GM12878 (cell line): Measurements from ENCODE around the gene AOPEP.

Source experiments
- ASH2L ChIP-seq: fragments of 300-600, 200-600 bp; sonication (generic); IDR thresholded peaks from 2 replicates; pipeline ENCODE4 v1.6.1; 2017; ENCODE audit warnings: low read depth, mild to moderate bottlenecking, borderline replicate concordance
- ATF2 ChIP-seq: IDR thresholded peaks from 2 replicates; pipeline ENCODE4 v1.6.1; 2012; ENCODE audit warnings: low read length, inconsistent platforms
- CTCF ChIP-seq, 3 experiments: IDR thresholded peaks in 2 of 3; conservative IDR thresholded peaks in 1 of 3; 2 replicates each; pipeline ENCODE4 v1.5.1; 2011; ENCODE audit warnings: low read depth in 3 of 3, low read length in 3 of 3, mild to moderate bottlenecking in 3 of 3, control low read depth in 2 of 3, moderate library complexity in 2 of 3, inconsistent platforms in 1 of 3, mixed read lengths in 1 of 3; ENCODE audit not compliant: control insufficient read depth in 2 of 3, insufficient read depth in 1 of 3; ENCODE audit errors: extremely low read depth in 1 of 3
- DPF2 ChIP-seq: fragments of 450-650 bp; IDR thresholded peaks from 2 replicates; pipeline ENCODE4 v1.6.1; 2017; ENCODE audit warnings: mild to moderate bottlenecking
- POLR2A ChIP-seq: IDR thresholded peaks from 2 replicates; pipeline ENCODE4 v1.6.1; 2011; ENCODE audit warnings: low read depth, mild to moderate bottlenecking, low read length
- POLR2AphosphoS5 ChIP-seq: IDR thresholded peaks from 2 replicates; pipeline ENCODE4 v1.6.1; 2011; ENCODE audit warnings: mild to moderate bottlenecking, low read length, inconsistent platforms
- SMARCA5 ChIP-seq: fragments of 450-650 bp; IDR thresholded peaks from 2 replicates; pipeline ENCODE4 v1.6.1; 2017; ENCODE audit warnings: mild to moderate bottlenecking
- SREBF1 ChIP-seq: IDR thresholded peaks from 2 replicates; pipeline ENCODE4 v1.6.1; 2012; ENCODE audit warnings: mild to moderate bottlenecking, low read length
- ZNF274 ChIP-seq: IDR thresholded peaks from one replicate; pipeline ENCODE4 v1.8.0; 2011; ENCODE audit not compliant: insufficient read length, insufficient read depth

GRCh38 chr9:94993160-94993820 is 266.8 kb downstream of the AOPEP start:
- TF ChIP-seq ASH2L, result no peak
- no peak for TF ChIP-seq CTCF (IDR thresholded peaks at IDR 0.05 in 2 of 3, conservative IDR thresholded peaks at IDR 0.05 in 1 of 3; ENCODE audit: control insufficient read depth in 2 of 3, extremely low read depth in 1 of 3, insufficient read depth in 1 of 3, low read depth in 3 of 3, low read length in 3 of 3)
- no peak for TF ChIP-seq SREBF1
- no peak for TF ChIP-seq SMARCA5
- no peak for TF ChIP-seq ZNF274
- TF ChIP-seq POLR2A, result no peak
- no peak for TF ChIP-seq POLR2AphosphoS5
- TF ChIP-seq ATF2, result no peak
- TF ChIP-seq DPF2, result no peak
